A673 (cell line): Measurements from ENCODE around the gene SIDT1.

Experiments used
- EZH2 ChIP-seq: fragments of 200-600 bp; sonication (generic); IDR thresholded peaks from 2 replicates; pipeline ENCODE4 v1.6.1; 2017; ENCODE audit warnings: borderline replicate concordance, low read depth, mild to moderate bottlenecking, mixed read lengths, antibody characterized with exemption, low read length; ENCODE audit not compliant: poor library complexity, severe bottlenecking
- TF ChIP-seq, protein P1 (sequence below): fragments of 300-800, 200-600 bp; sonication (generic); conservative IDR thresholded peaks from 2 replicates; pipeline ENCODE4 v1.5.1; 2017; ENCODE audit warnings: low read depth, mild to moderate bottlenecking, antibody characterized with exemption, low read length, moderate library complexity, mixed read lengths

DNA sequence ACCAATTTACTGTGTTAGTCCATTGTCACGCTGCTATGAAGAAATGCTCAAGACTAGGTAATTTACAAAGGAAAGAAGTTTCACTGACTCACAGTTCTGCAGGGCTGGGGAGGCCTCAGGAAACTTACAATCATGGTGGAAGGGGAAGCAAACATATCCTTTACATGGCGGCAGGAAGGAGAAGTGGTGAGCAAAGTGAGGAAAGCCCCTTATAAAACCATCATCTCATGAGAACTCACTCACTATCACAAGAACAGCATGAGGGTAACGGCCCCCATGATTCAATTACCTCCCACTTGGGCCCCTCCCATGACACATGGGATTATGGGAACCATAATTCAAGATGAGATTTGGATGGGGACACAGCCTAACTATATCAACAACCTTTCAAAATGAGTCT, 143.9 kb downstream of the SIDT1 start:
- TF ChIP-seq, protein P1, sequence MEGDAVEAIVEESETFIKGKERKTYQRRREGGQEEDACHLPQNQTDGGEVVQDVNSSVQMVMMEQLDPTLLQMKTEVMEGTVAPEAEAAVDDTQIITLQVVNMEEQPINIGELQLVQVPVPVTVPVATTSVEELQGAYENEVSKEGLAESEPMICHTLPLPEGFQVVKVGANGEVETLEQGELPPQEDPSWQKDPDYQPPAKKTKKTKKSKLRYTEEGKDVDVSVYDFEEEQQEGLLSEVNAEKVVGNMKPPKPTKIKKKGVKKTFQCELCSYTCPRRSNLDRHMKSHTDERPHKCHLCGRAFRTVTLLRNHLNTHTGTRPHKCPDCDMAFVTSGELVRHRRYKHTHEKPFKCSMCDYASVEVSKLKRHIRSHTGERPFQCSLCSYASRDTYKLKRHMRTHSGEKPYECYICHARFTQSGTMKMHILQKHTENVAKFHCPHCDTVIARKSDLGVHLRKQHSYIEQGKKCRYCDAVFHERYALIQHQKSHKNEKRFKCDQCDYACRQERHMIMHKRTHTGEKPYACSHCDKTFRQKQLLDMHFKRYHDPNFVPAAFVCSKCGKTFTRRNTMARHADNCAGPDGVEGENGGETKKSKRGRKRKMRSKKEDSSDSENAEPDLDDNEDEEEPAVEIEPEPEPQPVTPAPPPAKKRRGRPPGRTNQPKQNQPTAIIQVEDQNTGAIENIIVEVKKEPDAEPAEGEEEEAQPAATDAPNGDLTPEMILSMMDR, result no peak
- no peak for TF ChIP-seq EZH2
